Right ventricle myocardium inferior (tissue), 1 donor: Measurements from ENCODE around the gene SIPA1. TPM values are rescaled to one million over a fixed set of nuclear protein-coding genes. Genes with fewer than 3 reads are reported as not detected.
"Not testable (repeated sequence)": the region's sequence is repeated elsewhere in the genome, so short reads cannot be mapped to it uniquely, and the experiment has no call there.

Source experiments
- ATAC-seq: fragments of 200-7000 bp; cut with Tn5 transposase; one replicate; pipeline ENCODE4 v1.9.1; 2020; ENCODE audit warnings: mild to moderate bottlenecking, moderate library complexity
- DNase-seq: peaks from one replicate; pipeline ENCODE4 v3.0.0; 2021; ENCODE audit errors: missing footprints
- intact Hi-C: fragments of 100-400 bp; cut with DNase I; formaldehyde crosslinking; loops from one replicate; pipeline ENCODE4 v1.11.0; 2022
- microRNA-seq: library from miRNA; unstranded; fragments of <30 nt; microRNA quantifications from one replicate; pipeline ENCODE4 v1.2.0, GENCODE V29; 2020
- total RNA-seq: library from RNA; stranded (reverse); fragmentation: NEBNext Ultra II Directional; extraction: Animal tissue kit (Norgen Biotek cat#: 25700); gene quantifications from one replicate; pipeline ENCODE4 v1.2.1, GENCODE V29; 2021
- donor health status: DM: no; HTN: yes; CAD: no; lungs with severe emphysema.

Gene SIPA1
- total RNA-seq, 1 donor from 2014 or later: 28.2 TPM

DNA sequence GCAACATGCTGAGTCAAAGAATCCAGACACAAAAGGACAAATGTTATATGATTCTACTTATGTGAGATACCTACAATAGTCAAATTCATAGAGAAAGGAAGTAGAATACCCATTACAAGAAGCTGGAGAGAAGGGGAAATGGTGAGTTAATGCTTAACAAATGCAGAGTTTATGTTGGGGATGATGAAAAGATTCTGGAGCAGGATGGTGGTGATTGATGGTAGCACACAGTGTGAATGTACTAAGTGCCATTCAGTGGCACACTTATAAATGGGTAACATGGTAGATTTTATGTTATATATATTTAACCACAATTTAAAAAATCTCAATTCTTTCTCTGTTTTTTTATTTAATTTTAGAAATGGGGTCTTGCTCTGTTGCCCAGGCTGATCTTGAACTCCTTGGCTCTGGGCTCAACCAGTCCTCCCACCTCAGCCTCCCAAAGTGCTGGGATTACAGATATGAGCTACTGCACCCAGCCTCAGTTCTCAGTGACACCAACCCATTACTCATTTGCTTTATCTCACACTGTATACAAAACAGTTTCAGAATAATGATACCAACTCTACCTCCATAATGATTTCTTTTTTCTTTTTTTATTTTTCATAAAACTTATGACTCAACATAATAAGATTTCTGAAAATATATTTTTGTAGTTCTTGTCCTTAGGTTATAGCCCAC, 34.4 kb downstream of the SIPA1 start:
- no peak for ATAC-seq
- no peak for DNase-seq
- intact Hi-C loops: no loop called here

DNA sequence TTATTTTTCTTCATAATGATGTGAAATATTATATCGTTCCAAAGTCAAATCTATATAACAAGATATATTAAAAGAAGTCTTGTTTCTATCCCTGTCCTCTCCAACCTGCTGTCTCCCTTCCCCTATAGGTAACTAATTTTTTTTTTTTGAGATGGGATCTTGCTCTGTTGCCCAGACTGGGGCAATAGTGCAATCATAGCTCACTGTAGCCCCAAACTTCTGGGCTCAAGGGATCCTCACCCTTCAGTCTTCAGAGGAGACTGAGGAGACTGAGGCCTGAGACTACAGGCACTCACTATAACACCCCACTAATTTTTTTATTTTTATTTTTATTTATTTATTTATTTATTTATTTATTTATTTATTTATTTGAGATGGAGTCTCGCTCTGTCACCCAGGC, 35.1 kb downstream of the SIPA1 start:
- ATAC-seq (no peak), DNase-seq (no peak)
- intact Hi-C loops: no loop called here

DNA sequence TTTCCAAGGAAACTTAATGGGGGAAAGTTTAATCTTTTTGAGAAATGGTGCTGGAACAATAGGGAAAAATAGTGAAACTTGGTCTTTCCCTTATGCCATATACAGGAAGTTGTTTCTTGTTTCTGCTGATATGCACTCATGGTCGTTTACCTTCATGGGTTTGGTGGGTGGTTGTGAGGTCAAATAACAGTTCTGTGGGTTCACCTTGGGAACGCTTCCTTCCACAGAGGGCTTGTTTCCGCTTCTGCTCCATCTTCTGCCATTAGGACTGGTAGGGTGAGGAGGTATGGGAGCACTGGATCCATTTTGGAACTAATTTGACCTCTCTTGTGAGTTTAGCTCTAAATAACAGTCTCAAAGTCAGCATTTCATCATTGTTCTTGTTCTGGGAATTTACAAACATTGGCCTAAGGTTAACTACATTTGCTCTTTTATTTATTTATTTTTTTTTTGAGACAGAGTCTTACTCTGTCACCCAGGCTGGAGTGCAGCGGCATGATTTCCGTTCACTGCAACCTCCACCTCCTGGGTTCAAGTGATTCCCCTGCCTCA, 42.4 kb downstream of the SIPA1 start:
- DNase-seq: no peak
- intact Hi-C loops: no loop called here
- ATAC-seq: no peak

DNA sequence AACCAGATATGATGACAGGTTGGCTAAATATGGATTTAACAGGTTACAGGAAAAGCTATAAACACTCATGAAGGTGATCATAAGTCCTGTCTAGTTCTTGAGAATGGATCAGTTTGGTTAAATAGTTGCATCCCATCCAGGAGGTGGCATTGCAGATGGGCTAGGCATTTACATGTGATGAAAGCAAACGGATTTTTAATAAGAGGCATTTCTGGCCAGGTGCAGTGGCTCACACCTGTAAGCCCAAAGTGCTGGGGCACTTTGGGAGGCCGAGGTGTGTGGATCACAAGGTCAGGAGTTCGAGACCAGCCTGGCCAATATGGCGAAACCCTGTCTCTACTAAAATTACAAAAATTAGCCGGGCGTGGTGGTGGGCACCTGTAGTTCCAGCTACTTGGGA, 45.6 kb downstream of the SIPA1 start:
- intact Hi-C loops, ATAC-seq, DNase-seq: not testable (repeated sequence)

DNA sequence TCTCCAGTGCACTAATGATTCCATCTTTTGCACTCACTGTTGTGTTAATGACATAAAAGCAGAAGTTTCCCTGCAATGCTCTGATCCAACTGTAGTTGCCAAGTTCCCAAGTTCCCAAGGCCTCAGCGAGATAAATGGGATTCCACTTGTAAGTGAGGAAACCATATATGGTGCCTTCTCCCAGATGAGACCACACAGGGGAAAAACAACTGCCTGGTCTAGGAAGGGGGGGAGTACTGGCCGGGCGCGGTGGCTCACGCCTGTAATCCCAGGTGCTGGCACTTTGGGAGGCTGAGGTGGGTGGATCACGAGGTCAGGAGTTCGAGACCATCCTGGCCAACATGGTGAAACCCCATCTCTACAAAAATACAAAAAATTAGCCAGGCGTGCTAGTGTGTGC, 48.1 kb downstream of the SIPA1 start:
- DNase-seq (no peak), ATAC-seq (peak; percentile 60)
- intact Hi-C loops: no loop called here

DNA sequence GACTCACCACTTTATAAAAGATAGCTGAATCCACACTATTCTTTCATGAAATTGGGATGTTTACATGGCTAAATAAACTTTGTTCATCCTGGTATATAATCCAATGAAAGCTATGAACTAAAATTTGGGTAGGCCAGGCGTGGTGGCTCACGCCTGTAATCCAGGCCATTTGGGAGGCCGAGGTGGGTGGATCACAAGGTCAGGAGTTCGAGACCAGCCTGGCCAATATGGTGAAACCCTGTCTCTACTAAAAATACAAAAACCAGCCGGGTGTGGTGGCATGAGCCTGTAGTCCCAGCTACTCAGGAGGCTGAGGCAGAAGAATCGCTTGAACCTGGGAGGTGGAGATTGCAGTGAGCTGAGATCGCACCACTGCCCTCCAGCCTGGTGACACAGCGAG, 53.9 kb downstream of the SIPA1 start:
- ATAC-seq, intact Hi-C loops, DNase-seq: not testable (repeated sequence)

DNA sequence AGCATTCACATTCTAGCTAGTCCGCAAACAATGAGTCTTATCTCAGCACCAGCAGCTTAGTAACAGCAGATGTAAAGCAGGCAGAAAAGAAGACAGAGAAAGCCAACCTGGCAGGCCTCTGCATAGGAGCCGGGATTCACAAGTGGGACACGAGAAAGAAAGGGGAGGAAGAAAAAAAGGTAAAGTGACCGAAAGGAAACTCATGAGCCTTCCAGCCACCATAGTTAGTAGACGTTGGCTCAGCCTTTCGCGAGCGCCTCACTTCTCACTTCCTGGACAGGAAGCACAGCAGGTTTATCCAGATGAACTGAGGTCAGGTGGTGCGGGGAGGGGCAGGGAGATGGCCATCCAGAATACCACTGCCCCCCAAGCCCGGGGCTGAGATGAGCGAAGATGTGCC, 54.5 kb downstream of the SIPA1 start:
- intact Hi-C loops: no loop called here
- no peak for DNase-seq
- no peak for ATAC-seq

DNA sequence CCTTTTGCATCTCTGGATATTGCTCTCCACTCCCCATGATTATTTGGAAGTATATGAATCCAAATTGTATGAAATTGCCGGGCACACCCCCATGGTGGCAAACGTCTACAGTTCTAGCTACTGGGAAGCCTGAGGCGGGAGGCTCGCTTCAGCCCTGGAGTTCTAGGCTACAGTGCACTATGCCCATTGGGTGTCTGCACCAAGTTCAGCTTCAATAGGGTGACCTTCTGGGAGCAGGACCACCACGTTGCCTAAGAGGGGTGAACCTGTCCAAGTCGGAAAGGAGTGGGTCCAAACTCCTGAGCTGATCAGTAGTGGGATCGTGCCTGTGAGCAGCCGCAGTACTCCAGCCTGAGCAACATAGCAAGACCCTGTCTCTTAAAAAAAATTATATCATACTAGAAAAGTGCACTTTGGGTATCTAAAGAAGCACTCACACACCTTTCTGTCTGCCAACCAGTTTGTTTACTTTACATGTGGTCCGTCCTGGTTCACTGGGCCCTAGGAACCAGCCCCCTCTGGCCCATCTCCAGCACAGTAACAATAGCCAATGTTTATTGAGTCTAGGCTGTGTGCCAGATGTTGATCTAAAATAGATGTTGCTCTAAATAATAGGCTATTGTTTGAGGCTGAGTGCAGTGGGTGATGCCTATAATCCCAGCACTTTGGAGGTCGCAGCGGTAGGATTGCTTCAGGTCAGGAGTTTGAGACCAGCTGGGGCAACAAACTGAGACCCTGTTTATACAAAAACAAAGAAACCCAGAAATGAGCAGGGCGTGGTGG, 57.7 kb downstream of the SIPA1 start:
- peak; percentile 26 for ATAC-seq
- no peak for DNase-seq
- intact Hi-C loops: no loop called here

DNA sequence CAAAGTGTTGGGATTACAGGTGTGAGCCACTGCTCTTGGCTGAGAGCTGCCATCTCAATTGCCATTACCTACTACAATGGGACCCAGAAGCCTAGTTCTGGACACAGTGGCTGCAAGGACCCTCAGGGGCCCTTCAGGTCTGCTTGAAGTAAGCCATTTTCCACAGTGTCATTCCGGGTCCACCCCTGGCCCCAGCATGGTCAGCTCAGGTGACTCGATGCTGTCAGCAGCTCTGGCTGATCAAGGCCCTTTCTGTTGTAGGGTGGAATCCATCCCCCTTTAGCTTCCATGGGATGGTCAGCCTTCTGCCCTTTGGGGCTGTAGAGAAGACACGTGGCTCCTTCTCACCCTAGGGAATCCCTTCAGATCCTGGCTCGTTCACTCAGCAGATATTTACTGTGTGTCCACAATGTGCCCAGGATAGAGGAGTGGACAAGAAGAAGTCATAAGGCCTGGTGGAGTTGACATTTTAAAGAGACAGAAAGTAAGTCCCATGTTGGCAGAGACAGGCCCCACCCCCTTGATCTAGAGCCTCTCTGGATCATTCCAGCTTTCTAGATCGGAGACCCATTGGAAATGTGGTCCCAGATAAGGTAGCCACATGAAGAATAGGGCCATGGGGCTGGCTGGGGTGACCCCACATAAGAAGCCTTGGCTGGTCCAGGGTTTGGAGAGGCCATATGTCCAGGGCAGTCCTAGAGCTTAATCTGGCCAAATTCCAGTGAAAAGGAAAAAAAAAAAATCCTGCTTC, 59.1 kb downstream of the SIPA1 start:
- DNase-seq (no peak), ATAC-seq (no peak)
- intact Hi-C loops: no loop called here

DNA sequence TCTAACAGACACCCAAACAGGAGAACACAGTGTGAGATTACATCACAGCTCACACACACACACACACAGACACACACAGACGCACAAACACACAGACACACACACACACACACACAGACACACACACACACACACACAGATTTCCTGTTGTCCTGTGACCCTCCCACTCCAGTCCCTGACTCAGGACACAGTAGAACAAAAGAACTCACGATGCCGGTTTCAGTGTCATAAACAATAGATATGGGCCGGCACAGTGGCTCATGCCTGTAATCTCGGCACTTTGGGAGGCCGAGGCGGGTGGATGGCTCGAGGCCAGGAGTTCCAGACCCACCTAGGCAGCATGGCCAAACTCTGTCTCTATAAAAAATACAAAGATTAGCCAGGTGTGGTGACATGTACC, 60.3 kb downstream of the SIPA1 start:
- ATAC-seq (no peak), DNase-seq (no peak)
- intact Hi-C loops: no loop called here

DNA sequence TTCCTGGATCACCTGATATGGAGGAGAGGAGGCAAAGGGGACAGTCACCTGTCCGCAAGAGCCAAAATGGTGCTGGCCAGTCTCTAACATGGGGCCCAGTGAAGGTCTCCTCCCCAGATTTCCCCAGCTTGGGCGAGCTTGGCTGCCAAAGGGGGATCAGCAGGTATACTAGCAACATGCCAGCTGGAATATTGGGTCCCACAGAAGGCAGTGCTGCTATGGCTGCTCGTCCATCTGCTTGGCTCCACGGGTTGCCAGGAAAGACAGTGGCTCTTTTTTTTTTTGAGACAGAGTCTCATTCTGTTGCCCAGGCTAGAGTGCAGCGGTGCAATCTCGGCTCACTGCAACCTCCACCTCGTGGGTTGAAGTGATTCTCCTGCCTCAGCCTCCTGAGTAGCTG, 61.4 kb downstream of the SIPA1 start:
- no peak for DNase-seq
- intact Hi-C loops: no loop called here
- ATAC-seq: no peak

DNA sequence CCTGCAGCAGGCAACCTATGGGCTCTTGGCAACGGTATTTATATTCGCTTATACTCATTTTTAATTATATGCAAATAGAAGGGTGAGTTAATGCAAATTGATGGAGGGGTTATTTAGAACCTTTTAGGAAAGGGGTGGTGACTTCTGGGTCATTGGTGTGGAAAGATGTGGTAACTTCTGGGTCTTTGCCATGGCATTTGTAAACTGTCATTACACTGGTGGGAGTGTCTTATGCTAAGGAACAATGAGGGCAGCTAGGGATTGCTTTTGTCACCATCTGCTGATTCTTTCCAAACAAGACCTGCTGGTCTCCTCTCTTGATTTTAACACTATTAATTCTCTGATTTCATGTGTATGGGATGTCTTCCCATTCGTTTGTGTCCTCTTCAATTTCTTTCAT, 62.5 kb downstream of the SIPA1 start:
- intact Hi-C loops: no loop called here
- no peak for ATAC-seq

More for the DNA sequence above, 62.5 kb downstream of the SIPA1 start:
- DNase-seq: no peak

Small RNAs within 50 kb of the gene (microRNA-seq; reads per million reads assigned to microRNA genes)
- gene MIR4489: not detected
- not detected for gene MIR4690

Other genes with a start within 250 kb of the SIPA1 start
- 457 TPM for gene NEAT1, start 215.3 kb upstream of the SIPA1 start, total RNA-seq
- 5,781 TPM for gene MALAT1, start 139.1 kb upstream of the SIPA1 start, total RNA-seq
- 55.6 TPM for gene SCYL1, start 113.0 kb upstream of the SIPA1 start, total RNA-seq
- 72.3 TPM for gene LTBP3, start 79.7 kb upstream of the SIPA1 start, total RNA-seq
- gene ZNRD2, start 67.6 kb upstream of the SIPA1 start, total RNA-seq: 23.3 TPM
- gene FAM89B, start 65.6 kb upstream of the SIPA1 start, total RNA-seq: 45.1 TPM
- 61.0 TPM for gene EHBP1L1, start 62.0 kb upstream of the SIPA1 start, total RNA-seq
- 0.43 TPM for gene KCNK7, start 42.3 kb upstream of the SIPA1 start, total RNA-seq
- 40.0 TPM for gene MAP3K11, start 23.9 kb upstream of the SIPA1 start, total RNA-seq
- 12.4 TPM for gene PCNX3, start 22.3 kb upstream of the SIPA1 start, total RNA-seq
- gene RELA, start 24.8 kb downstream of the SIPA1 start, total RNA-seq: 36.7 TPM
- gene KAT5, start 74.2 kb downstream of the SIPA1 start, total RNA-seq: 44.6 TPM
- 52.3 TPM for gene RNASEH2C, start 82.7 kb downstream of the SIPA1 start, total RNA-seq
- 6.1 TPM for gene AP5B1, start 142.9 kb downstream of the SIPA1 start, total RNA-seq
- gene OVOL1, start 149.0 kb downstream of the SIPA1 start, total RNA-seq: not detected
- not detected for gene SNX32, start 195.9 kb downstream of the SIPA1 start, total RNA-seq
- gene CFL1, start 220.1 kb downstream of the SIPA1 start, total RNA-seq: 386 TPM
- 35.5 TPM for gene MUS81, start 222.3 kb downstream of the SIPA1 start, total RNA-seq
- 83.1 TPM for gene EFEMP2, start 234.7 kb downstream of the SIPA1 start, total RNA-seq
- gene CTSW, start 241.7 kb downstream of the SIPA1 start, total RNA-seq: 1.1 TPM